Measurements from ENCODE around the gene PRR3.

GRCh38 chr6:30513451-30513850 is 43.6 kb upstream of the PRR3 start:
- TF ChIP-seq EZH2 (IDR thresholded peaks at IDR 0.05) = no peak
- TF ChIP-seq CTCF (IDR thresholded peaks at IDR 0.05) = no peak
- no peak for TF ChIP-seq EZH2phosphoT487 (IDR thresholded peaks at IDR 0.05)

Data from neural progenitor cell (in vitro differentiated cells).